Mesothelial cell of epicardium (in vitro differentiated cells): ENCODE results near the gene SNTG2. TPM values are rescaled to one million over a fixed set of nuclear protein-coding genes. Genes with fewer than 3 reads are reported as not detected.
"Not testable (repeated sequence)": the region's sequence is repeated elsewhere in the genome, so short reads cannot be mapped to it uniquely, and the experiment has no call there.

Experiments used
- DNase-seq, 2 experiments: peaks; one replicate each; pipeline ENCODE4 v3.0.0; 2021; ENCODE audit warnings: low spot score in 2 of 2; ENCODE audit not compliant: unreplicated experiment in 2 of 2
- H3K27ac Mint-ChIP-seq: 2 replicates; pipeline ENCODE4 v1.8.0; 2021; ENCODE audit warnings: mixed read lengths
- H3K27me3 Mint-ChIP-seq: 2 replicates; pipeline ENCODE4 v1.8.0; 2021; ENCODE audit warnings: low read depth, mixed read lengths
- H3K36me3 Mint-ChIP-seq: 2 replicates; pipeline ENCODE4 v1.8.0; 2021; ENCODE audit warnings: mixed read lengths
- H3K4me1 Mint-ChIP-seq: 2 replicates; pipeline ENCODE4 v1.8.0; 2021; ENCODE audit warnings: mixed read lengths
- H3K4me3 Mint-ChIP-seq: 2 replicates; pipeline ENCODE4 v1.8.0; 2021; ENCODE audit warnings: mild to moderate bottlenecking, moderate library complexity, mixed read lengths
- H3K9me3 Mint-ChIP-seq: 2 replicates; pipeline ENCODE4 v1.8.0; 2021; ENCODE audit warnings: mixed read lengths
- CTCF ChIP-seq: fragments of 200-600 bp; sonication (generic); IDR thresholded peaks from one replicate; pipeline ENCODE4 v1.5.0; 2021; ENCODE audit warnings: antibody characterized with exemption; ENCODE audit not compliant: unreplicated experiment
- total RNA-seq: library from RNA; stranded (reverse); gene quantifications from 3 replicates; pipeline ENCODE4 v1.2.1, GENCODE V29; 2021

The SNTG2 gene
- total RNA-seq, 1 donor from 2014 or later = not detected

- no peak for DNase-seq
- Mint-ChIP-seq H3K9me3 (peaks cover 9% of the 10 kb centered on the region), H3K4me1 (no peaks in the 10 kb centered on the region), H3K4me3 (no peak overlapping the region), H3K27ac (no peak overlapping the region), H3K27me3 (peaks cover 2% of the 10 kb centered on the region), H3K36me3 (no peaks in the 10 kb centered on the region)
- no peak for TF ChIP-seq CTCF
Observed at GRCh38 chr2:1223791-1224190, 273.1 kb downstream of the SNTG2 start.

- no peak for TF ChIP-seq CTCF
- H3K9me3 Mint-ChIP-seq = peaks cover 5% of the 10 kb centered on the region
- no peak overlapping the region for H3K4me3 Mint-ChIP-seq
- H3K4me1 Mint-ChIP-seq = no peaks in the 10 kb centered on the region
- no peak overlapping the region for H3K27ac Mint-ChIP-seq
- H3K27me3 Mint-ChIP-seq = peaks cover 2% of the 10 kb centered on the region
- no peak for DNase-seq
- no peaks in the 10 kb centered on the region for H3K36me3 Mint-ChIP-seq
Observed at GRCh38 chr2:1224901-1225300, 274.3 kb downstream of the SNTG2 start.

GRCh38 chr2:1226766-1227165, 276.1 kb downstream of the SNTG2 start:
- Mint-ChIP-seq H3K36me3 (no peaks in the 10 kb centered on the region), H3K9me3 (peaks cover 12% of the 10 kb centered on the region), H3K27ac (no peak overlapping the region), H3K4me3 (no peak overlapping the region), H3K4me1 (no peaks in the 10 kb centered on the region), H3K27me3 (peaks cover 2% of the 10 kb centered on the region)
- no peak for TF ChIP-seq CTCF
- no peak for DNase-seq

- no peaks in the 10 kb centered on the region for H3K36me3 Mint-ChIP-seq
- DNase-seq = no peak
- TF ChIP-seq CTCF = no peak
- peaks cover 2% of the 10 kb centered on the region for H3K27me3 Mint-ChIP-seq
- no peak overlapping the region for H3K27ac Mint-ChIP-seq
- no peak overlapping the region for H3K4me3 Mint-ChIP-seq
- no peaks in the 10 kb centered on the region for H3K4me1 Mint-ChIP-seq
- peaks cover 8% of the 10 kb centered on the region for H3K9me3 Mint-ChIP-seq
Observed at GRCh38 chr2:1227274-1227900, 276.7 kb downstream of the SNTG2 start.

- H3K27me3 Mint-ChIP-seq, H3K9me3 Mint-ChIP-seq: not testable (repeated sequence)
Observed at GRCh38 chr2:1229596-1229995, 278.9 kb downstream of the SNTG2 start.

GRCh38 chr2:1230155-1230893, 279.7 kb downstream of the SNTG2 start:
- H3K4me1 Mint-ChIP-seq = no peaks in the 10 kb centered on the region
- no peak overlapping the region for H3K27ac Mint-ChIP-seq
- peaks cover 2% of the 10 kb centered on the region for H3K27me3 Mint-ChIP-seq
- DNase-seq = no peak
- no peak overlapping the region for H3K4me3 Mint-ChIP-seq
- no peaks in the 10 kb centered on the region for H3K36me3 Mint-ChIP-seq
- no peak for TF ChIP-seq CTCF
- H3K9me3 Mint-ChIP-seq = peaks cover 8% of the 10 kb centered on the region

More at GRCh38 chr2:1229596-1229995, 278.9 kb downstream of the SNTG2 start:
- not testable (repeated sequence) for DNase-seq, H3K27ac Mint-ChIP-seq, H3K4me1 Mint-ChIP-seq, H3K36me3 Mint-ChIP-seq, H3K4me3 Mint-ChIP-seq
